ENCODE measurements around the gene TERF2IP.
A peak's percentile ranks its signal among the peaks of the same experiment; 100 is the strongest.

TERF2IP gene, protein sequence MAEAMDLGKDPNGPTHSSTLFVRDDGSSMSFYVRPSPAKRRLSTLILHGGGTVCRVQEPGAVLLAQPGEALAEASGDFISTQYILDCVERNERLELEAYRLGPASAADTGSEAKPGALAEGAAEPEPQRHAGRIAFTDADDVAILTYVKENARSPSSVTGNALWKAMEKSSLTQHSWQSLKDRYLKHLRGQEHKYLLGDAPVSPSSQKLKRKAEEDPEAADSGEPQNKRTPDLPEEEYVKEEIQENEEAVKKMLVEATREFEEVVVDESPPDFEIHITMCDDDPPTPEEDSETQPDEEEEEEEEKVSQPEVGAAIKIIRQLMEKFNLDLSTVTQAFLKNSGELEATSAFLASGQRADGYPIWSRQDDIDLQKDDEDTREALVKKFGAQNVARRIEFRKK

DNA sequence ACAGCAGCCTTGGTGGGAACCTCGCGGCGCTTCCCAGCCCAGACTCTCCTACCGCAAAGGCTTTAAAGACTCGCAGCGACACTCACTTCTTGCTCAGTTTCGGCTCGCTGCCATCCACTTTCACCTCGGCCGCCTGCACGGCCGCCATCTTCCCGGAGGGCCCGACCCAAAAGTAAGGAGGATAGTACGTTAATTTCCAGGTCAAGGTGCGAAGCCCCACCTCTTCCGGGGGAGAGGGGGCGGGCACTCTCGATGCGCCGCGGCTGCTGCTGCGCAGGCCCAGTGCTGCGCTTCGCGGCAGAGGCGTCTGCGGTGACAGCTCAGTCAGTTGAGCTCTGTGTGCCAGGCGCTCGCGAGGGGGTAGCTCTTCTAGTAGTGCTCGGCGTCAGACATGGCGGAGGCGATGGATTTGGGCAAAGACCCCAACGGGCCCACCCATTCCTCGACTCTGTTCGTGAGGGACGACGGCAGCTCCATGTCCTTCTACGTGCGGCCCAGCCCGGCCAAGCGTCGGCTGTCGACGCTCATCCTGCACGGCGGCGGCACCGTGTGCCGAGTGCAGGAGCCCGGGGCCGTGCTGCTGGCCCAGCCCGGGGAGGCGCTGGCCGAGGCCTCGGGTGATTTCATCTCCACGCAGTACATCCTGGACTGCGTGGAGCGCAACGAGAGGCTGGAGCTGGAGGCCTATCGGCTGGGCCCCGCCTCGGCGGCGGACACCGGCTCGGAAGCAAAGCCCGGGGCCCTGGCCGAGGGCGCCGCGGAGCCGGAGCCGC, at the start of gene TERF2IP, which contains the start of gene KARS1:
Gene TERF2IP (plus strand): TSS at position 282 of the 773 bp plus-strand sequence. CDS start 110 bp downstream, at position 392.
Gene KARS1 (minus strand): TSS at position 174 of the 773 bp plus-strand sequence. CDS start 26 bp downstream, at position 148.
- peak within 1 kb of the TSS; percentile 84 for H3K4me3 ChIP-seq (ENCODE audit: low read length)
- TF ChIP-seq, protein P1, sequence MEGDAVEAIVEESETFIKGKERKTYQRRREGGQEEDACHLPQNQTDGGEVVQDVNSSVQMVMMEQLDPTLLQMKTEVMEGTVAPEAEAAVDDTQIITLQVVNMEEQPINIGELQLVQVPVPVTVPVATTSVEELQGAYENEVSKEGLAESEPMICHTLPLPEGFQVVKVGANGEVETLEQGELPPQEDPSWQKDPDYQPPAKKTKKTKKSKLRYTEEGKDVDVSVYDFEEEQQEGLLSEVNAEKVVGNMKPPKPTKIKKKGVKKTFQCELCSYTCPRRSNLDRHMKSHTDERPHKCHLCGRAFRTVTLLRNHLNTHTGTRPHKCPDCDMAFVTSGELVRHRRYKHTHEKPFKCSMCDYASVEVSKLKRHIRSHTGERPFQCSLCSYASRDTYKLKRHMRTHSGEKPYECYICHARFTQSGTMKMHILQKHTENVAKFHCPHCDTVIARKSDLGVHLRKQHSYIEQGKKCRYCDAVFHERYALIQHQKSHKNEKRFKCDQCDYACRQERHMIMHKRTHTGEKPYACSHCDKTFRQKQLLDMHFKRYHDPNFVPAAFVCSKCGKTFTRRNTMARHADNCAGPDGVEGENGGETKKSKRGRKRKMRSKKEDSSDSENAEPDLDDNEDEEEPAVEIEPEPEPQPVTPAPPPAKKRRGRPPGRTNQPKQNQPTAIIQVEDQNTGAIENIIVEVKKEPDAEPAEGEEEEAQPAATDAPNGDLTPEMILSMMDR (IDR thresholded peaks at IDR 0.05; ENCODE audit: insufficient read depth, low read depth, low read length, missing control alignments), result no peak
- DNase-seq (ENCODE audit: low read depth), result peak; percentile 95

DNA sequence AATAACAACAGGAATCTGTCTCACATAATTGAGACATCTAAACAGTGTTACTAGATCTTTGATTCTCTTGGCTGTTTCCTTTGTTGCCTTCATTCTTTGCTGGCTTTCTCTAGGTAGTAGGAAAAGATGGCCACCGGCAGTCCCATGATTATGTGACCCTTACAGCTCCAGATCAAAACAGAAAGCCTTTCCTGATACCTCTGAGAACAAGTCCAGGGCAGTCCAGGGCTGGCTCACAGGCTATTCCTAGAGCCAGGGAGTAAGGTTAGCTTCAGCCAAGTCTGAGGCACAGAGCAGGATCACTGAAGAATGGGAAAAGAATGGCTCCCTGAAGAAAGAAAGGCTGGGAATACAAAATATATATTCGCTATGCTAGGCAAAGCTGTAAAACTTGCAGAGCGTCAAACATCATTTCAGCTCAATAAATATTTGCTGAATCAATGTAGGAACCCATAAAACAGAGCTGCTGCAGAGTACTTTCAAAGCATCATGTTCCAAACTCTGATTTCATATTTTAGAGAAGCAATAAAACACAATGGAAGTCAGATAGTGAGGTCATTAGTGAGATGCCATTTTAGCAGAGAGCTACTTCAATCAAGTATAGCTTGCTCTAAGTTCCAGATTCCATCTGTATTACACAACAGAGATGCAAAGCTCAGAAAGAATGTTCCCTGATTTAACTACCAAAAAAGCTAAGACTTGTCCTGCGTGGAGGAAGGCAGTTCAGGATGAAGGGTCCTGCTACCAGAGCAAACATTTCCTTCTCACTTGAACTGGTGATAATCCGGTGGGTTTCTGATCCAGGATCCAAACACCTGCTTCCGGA, 47.9 kb upstream of the TERF2IP start:
- TF ChIP-seq, protein P1 (IDR thresholded peaks at IDR 0.05; ENCODE audit: insufficient read depth, low read depth, low read length, missing control alignments), result no peak
- no peak overlapping the region for H3K4me3 ChIP-seq (ENCODE audit: low read length)
- no peak for DNase-seq (ENCODE audit: low read depth)

DNA sequence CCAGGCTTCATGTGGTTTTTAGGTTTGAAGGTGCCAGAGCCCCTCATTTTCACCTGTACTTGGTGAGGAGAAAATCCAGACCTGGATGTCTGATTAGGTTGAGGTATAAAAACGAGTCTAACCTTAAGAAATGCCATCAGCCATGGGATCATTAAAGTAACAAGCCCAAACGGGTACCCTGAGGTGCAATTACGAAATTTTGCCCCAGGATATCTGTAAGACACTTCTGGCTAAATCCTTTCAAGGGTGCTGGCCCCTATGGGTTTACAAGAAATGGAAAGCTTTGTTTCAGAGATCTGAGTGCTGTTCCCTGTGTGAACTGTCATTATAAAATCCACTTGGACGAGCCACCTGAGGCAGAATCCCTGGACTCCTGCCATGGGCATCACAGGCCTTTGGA, 44.3 kb upstream of the TERF2IP start:
- peak; percentile 49 for DNase-seq (ENCODE audit: low read depth)
- no peak overlapping the region for H3K4me3 ChIP-seq (ENCODE audit: low read length)
- TF ChIP-seq, protein P1 (IDR thresholded peaks at IDR 0.05; ENCODE audit: insufficient read depth, low read depth, low read length, missing control alignments), result no peak

DNA sequence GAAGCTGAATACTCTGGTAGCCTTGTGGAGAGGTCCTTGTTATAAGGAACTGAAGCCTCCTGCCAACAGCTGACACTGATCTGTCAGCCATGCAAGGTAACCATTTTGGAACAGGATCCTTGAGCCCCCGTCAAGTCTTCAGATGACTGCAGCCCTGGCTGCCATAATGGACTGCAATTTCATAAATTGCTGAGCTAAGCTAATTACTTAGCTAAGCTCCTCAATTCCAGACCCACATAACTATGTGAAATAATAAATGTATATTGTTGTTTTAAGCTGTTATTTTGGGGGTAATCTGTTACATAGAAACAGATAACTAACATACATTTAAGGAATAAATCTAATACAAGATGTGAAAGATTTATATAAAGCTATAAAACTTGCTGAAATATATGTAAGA, 41.1 kb upstream of the TERF2IP start:
- TF ChIP-seq, protein P1 (IDR thresholded peaks at IDR 0.05; ENCODE audit: insufficient read depth, low read depth, low read length, missing control alignments), result no peak
- DNase-seq (ENCODE audit: low read depth), result no peak
- H3K4me3 ChIP-seq (ENCODE audit: low read length), result no peak overlapping the region

DNA sequence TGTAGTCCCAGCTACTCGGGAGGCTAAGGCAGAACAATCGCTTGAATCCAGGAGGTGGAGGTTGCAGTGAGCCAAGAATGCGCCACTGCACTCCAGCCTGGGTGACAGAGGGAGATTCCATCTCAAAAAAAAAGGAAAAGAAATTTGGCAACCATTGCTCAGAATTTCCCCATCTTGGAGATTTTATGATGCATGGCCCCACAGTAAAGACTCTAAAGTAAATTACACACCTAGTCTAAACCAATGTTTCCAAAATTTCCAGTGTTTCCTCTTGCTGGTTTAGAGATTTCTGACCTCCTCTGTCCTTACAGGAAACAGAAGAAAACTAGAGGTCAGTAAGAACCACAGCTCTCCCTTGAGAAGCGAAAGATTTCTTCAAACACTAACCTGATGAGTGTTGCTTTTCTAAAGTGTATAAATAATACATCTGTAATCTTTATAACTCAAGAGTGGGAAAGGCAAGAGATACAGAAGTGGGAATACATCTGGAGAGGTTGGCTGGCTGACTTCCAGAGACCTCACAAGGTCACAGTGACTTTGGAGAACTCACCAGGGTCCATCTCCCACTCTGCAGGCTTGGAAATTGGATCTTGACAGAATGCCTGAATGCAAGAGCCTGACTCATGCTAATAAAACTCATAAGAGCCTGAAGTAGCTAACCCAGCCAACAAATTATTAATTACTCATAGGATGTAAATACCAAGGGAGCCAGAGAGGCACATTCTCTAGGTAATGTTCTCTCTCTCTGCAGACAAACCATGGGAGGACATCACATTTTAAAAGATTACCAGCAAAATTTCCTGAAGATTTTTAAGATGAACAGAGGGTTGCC, 33.3 kb upstream of the TERF2IP start:
- TF ChIP-seq, protein P1 (IDR thresholded peaks at IDR 0.05; ENCODE audit: insufficient read depth, low read depth, low read length, missing control alignments), result no peak
- DNase-seq (ENCODE audit: low read depth), result peak; percentile 41

DNA sequence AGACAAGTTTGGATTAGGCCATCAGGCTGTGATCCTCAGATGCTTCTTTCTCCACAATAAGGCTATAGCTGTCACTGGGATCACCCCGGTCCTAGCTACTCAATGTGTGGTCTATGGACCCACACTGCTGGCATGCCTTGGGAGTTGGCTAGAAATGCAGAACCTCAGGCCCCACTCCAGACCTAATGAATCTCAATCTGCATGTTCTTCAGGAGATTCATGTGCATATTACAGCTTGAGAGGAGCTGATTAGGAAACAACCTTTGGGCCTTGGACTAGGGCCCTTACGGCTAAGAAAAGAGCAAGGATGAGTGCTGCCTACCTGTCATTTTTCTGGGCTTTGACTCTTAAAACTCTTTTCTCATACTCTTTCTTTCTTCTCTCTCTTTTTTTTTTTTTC, 32.0 kb upstream of the TERF2IP start:
- TF ChIP-seq, protein P1 (IDR thresholded peaks at IDR 0.05; ENCODE audit: insufficient read depth, low read depth, low read length, missing control alignments), result no peak
- DNase-seq (ENCODE audit: low read depth), result no peak
- no peak overlapping the region for H3K4me3 ChIP-seq (ENCODE audit: low read length)

More for the DNA sequence above, 33.3 kb upstream of the TERF2IP start:
- no peak overlapping the region for H3K4me3 ChIP-seq (ENCODE audit: low read length)
